DOHH2 (cell line): ENCODE data around the gene TDRD7.

Experiments
- H3F3A ChIP-seq: fragments of 200-600 bp; sonication (generic), shearing (Covaris generic); 2 replicates; pipeline ENCODE4 v1.6.0; 2016; ENCODE audit warnings: antibody characterized with exemption, mild to moderate bottlenecking; ENCODE audit not compliant: control insufficient read depth, insufficient read depth
- H3K27ac ChIP-seq: fragments of 200-600 bp; sonication (generic); 2 replicates; pipeline ENCODE4 v1.5.1; 2014; ENCODE audit warnings: low read depth, mild to moderate bottlenecking, low read length, moderate library complexity
- H3K27me3 ChIP-seq: fragments of 200-600 bp; sonication (generic); 2 replicates; pipeline ENCODE4 v1.6.1; 2014; ENCODE audit warnings: mild to moderate bottlenecking, low read length, mixed read lengths; ENCODE audit not compliant: control insufficient read depth
- H3K36me3 ChIP-seq: fragments of 200-600 bp; sonication (generic); 2 replicates; pipeline ENCODE4 v1.6.1; 2014; ENCODE audit warnings: mild to moderate bottlenecking, low read length, moderate library complexity, mixed read lengths; ENCODE audit not compliant: control insufficient read depth
- H3K4me1 ChIP-seq: fragments of 200-600 bp; sonication (generic); 2 replicates; pipeline ENCODE4 v1.6.1; 2014; ENCODE audit warnings: mild to moderate bottlenecking, low read length, mixed read lengths; ENCODE audit not compliant: control insufficient read depth
- H3K4me2 ChIP-seq: fragments of 200-600 bp; sonication (generic); 2 replicates; pipeline ENCODE4 v1.6.0; 2014; ENCODE audit warnings: mild to moderate bottlenecking, low read length, moderate library complexity
- H3K4me3 ChIP-seq: fragments of 200-600 bp; sonication (generic); 2 replicates; pipeline ENCODE4 v1.5.1; 2014; ENCODE audit warnings: mild to moderate bottlenecking, low read length, mixed read lengths
- H3K79me2 ChIP-seq: fragments of 200-600 bp; sonication (generic); 2 replicates; pipeline ENCODE4 v1.6.1; 2014; ENCODE audit warnings: mild to moderate bottlenecking, low read length, mixed read lengths; ENCODE audit not compliant: control insufficient read depth
- H3K9me2 ChIP-seq: fragments of 200-600 bp; sonication (generic); replicated peaks from 2 replicates; pipeline ENCODE4 v1.6.1; 2014; ENCODE audit warnings: mild to moderate bottlenecking, low read length, mixed read lengths; ENCODE audit not compliant: control insufficient read depth
- H3K9me3 ChIP-seq: fragments of 200-600 bp; sonication (generic); 2 replicates; pipeline ENCODE4 v1.6.1; 2014; ENCODE audit warnings: antibody characterized with exemption, low read length, mixed read lengths; ENCODE audit not compliant: control insufficient read depth, insufficient read depth
- H4K20me1 ChIP-seq: fragments of 200-600 bp; sonication (generic); 2 replicates; pipeline ENCODE4 v1.6.0; 2014; ENCODE audit warnings: low read depth, mild to moderate bottlenecking, antibody characterized with exemption, low read length, moderate library complexity; ENCODE audit not compliant: control insufficient read depth, insufficient read depth
- CTCF ChIP-seq: fragments of 200-600 bp; sonication (generic); IDR thresholded peaks from one replicate; pipeline ENCODE4 v1.5.1; 2014; ENCODE audit warnings: antibody characterized with exemption, mild to moderate bottlenecking, low read depth, low read length; ENCODE audit not compliant: poor library complexity, severe bottlenecking
- EZH2phosphoT487 ChIP-seq: fragments of 200-600 bp; sonication (generic); IDR thresholded peaks from 2 replicates; pipeline ENCODE4 v1.6.1; 2017; ENCODE audit warnings: borderline replicate concordance, mild to moderate bottlenecking, antibody characterized with exemption, low read length, moderate library complexity, mixed read lengths

The TDRD7 gene

GRCh38 chr9:97516111-97516510, 104.2 kb downstream of the TDRD7 start:
- no peaks in the 10 kb centered on the region for H3F3A ChIP-seq
- no peak overlapping the region for H3K4me2 ChIP-seq
- no peaks in the 10 kb centered on the region for H3K9me3 ChIP-seq
- H3K4me3 ChIP-seq, result no peak overlapping the region
- H3K9me2 ChIP-seq, result no peaks in the 10 kb centered on the region
- H3K27ac ChIP-seq, result no peak overlapping the region
- H3K79me2 ChIP-seq, result no peaks in the 10 kb centered on the region
- H4K20me1 ChIP-seq, result no peaks in the 10 kb centered on the region
- TF ChIP-seq CTCF (no peak), EZH2phosphoT487 (no peak)
- H3K36me3 ChIP-seq, result no peaks in the 10 kb centered on the region
- H3K4me1 ChIP-seq, result no peaks in the 10 kb centered on the region
- H3K27me3 ChIP-seq, result no peaks in the 10 kb centered on the region; the same call in 1 of the 2 replicates

- H3K36me3 ChIP-seq, result no peaks in the 10 kb centered on the region
- H4K20me1 ChIP-seq, result no peaks in the 10 kb centered on the region
- no peak for TF ChIP-seq EZH2phosphoT487
- no peak for TF ChIP-seq CTCF
- no peak overlapping the region for H3K4me2 ChIP-seq
- no peak overlapping the region for H3K4me3 ChIP-seq
- no peaks in the 10 kb centered on the region for H3F3A ChIP-seq
- H3K27ac ChIP-seq, result no peak overlapping the region
- H3K27me3 ChIP-seq, result no peaks in the 10 kb centered on the region; the same call in 1 of the 2 replicates
- H3K9me3 ChIP-seq, result no peaks in the 10 kb centered on the region
- H3K79me2 ChIP-seq, result no peaks in the 10 kb centered on the region
- H3K4me1 ChIP-seq, result no peaks in the 10 kb centered on the region
- H3K9me2 ChIP-seq, result no peaks in the 10 kb centered on the region
Observed at GRCh38 chr9:97517331-97518089, 105.6 kb downstream of the TDRD7 start.

GRCh38 chr9:97518166-97518908, 106.4 kb downstream of the TDRD7 start:
- H3K27me3 ChIP-seq, result no peaks in the 10 kb centered on the region; the same call in 1 of the 2 replicates
- no peaks in the 10 kb centered on the region for H3K36me3 ChIP-seq
- no peaks in the 10 kb centered on the region for H3K9me3 ChIP-seq
- no peaks in the 10 kb centered on the region for H3K79me2 ChIP-seq
- H3K4me2 ChIP-seq, result no peak overlapping the region
- H3F3A ChIP-seq, result no peaks in the 10 kb centered on the region
- H3K27ac ChIP-seq, result no peak overlapping the region
- H3K4me3 ChIP-seq, result no peak overlapping the region
- H3K9me2 ChIP-seq, result no peaks in the 10 kb centered on the region
- no peak for TF ChIP-seq EZH2phosphoT487
- no peak for TF ChIP-seq CTCF
- no peaks in the 10 kb centered on the region for H3K4me1 ChIP-seq
- no peaks in the 10 kb centered on the region for H4K20me1 ChIP-seq
